WERI-Rb-1 (cell line): ENCODE measurements around the gene CTIF.

Experiments used
- DNase-seq: peaks from one replicate; pipeline ENCODE4 v3.0.0-alpha.2; 2020
- H3K27ac ChIP-seq: fragments of 250-450 bp; sonication (Bioruptor Pico); 2 replicates; pipeline ENCODE4 v1.5.1; 2020; ENCODE audit warnings: mild to moderate bottlenecking, moderate library complexity
- H3K27me3 ChIP-seq: fragments of 250-450 bp; sonication (Bioruptor Pico); 2 replicates; pipeline ENCODE4 v1.5.1; 2021; ENCODE audit warnings: mild to moderate bottlenecking, low read depth, moderate library complexity; ENCODE audit not compliant: insufficient read depth, severe bottlenecking
- H3K36me3 ChIP-seq: fragments of 250-450 bp; sonication (Bioruptor Pico); 2 replicates; pipeline ENCODE4 v1.5.1; 2020; ENCODE audit warnings: mild to moderate bottlenecking, moderate library complexity
- H3K4me3 ChIP-seq: 2 replicates; pipeline ENCODE4 v1.5.1; 2011; ENCODE audit warnings: low read depth, mild to moderate bottlenecking, control low read depth, low read length
- H3K9me3 ChIP-seq: fragments of 250-450 bp; sonication (Bioruptor Pico); 2 replicates; pipeline ENCODE4 v1.5.1; 2021; ENCODE audit warnings: mild to moderate bottlenecking, moderate library complexity; ENCODE audit not compliant: severe bottlenecking
- TF ChIP-seq, protein P1 (sequence below): IDR thresholded peaks from 2 replicates; pipeline ENCODE4 v1.5.1; 2011; ENCODE audit warnings: low read depth, mild to moderate bottlenecking, control low read depth, inconsistent platforms, low read length

Gene CTIF

DNA sequence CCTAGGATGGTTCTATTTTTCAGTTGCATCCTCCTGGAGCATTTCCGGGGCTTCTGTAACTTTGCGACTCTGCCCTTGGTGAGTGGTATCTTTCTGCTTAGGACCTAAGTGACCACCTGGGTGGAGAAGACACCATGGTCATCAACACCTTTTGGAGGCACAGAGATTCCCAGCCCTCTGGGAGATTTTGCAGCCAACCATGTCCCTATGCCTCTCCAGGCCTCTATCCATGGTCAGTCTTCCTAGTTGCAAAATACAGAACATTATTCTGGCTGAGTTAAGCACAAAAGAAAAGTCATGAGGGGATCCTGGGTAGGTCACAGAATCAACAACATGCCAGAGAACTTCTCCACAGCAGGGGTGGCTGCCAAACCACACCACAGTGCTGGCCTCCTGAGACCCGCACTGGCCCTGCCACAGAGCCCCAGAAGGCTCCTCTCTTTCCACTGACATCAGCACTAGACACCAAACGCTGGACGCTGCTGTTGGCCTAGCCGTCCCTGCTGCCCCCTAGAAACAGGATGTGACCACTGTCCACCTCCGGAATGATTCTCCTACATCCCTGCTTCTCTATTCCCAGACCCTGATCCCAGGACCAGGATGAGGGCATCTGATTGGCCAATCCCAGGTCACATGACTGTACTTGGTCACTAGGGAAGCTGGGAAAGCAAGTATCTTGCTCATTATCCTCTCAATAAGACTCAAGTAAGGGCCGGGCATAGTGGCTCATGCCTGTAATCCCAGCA, 364.2 kb downstream of the CTIF start:
- no peaks in the 10 kb centered on the region for H3K27me3 ChIP-seq
- H3K4me3 ChIP-seq = no peak overlapping the region
- peaks cover 10% of the 10 kb centered on the region for H3K9me3 ChIP-seq
- no peak for DNase-seq
- TF ChIP-seq, protein P1, sequence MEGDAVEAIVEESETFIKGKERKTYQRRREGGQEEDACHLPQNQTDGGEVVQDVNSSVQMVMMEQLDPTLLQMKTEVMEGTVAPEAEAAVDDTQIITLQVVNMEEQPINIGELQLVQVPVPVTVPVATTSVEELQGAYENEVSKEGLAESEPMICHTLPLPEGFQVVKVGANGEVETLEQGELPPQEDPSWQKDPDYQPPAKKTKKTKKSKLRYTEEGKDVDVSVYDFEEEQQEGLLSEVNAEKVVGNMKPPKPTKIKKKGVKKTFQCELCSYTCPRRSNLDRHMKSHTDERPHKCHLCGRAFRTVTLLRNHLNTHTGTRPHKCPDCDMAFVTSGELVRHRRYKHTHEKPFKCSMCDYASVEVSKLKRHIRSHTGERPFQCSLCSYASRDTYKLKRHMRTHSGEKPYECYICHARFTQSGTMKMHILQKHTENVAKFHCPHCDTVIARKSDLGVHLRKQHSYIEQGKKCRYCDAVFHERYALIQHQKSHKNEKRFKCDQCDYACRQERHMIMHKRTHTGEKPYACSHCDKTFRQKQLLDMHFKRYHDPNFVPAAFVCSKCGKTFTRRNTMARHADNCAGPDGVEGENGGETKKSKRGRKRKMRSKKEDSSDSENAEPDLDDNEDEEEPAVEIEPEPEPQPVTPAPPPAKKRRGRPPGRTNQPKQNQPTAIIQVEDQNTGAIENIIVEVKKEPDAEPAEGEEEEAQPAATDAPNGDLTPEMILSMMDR = no peak
- no peaks in the 10 kb centered on the region for H3K36me3 ChIP-seq
- no peak overlapping the region for H3K27ac ChIP-seq

DNA sequence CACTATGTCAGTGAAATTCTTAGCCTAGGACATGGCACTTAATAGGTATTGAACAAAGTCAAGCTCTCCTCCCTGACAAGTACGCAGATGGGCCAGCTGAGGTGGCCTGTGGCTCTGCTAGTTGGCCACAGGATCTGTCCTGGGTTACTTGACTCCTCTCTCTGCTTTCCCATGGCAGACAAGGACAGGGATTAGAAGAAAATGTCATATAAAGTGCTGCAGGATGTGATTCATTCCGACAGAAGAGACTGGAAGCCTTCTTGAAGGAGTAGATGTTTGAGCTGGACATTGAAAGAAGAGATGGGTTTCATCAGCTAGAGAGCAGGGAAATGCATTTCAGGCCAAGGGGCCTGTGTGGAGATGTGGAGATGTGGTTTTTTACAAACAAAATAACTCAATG, 365.3 kb downstream of the CTIF start:
- Histone ChIP-seq H3K27me3 (no peaks in the 10 kb centered on the region), H3K36me3 (no peaks in the 10 kb centered on the region), H3K9me3 (peaks cover 10% of the 10 kb centered on the region), H3K4me3 (no peak overlapping the region), H3K27ac (no peak overlapping the region)
- TF ChIP-seq, protein P1 = no peak
- no peak for DNase-seq

GRCh38 chr18:48904847-48905394, 366.1 kb downstream of the CTIF start:
- TF ChIP-seq, protein P1 = no peak
- H3K27ac ChIP-seq = no peak overlapping the region
- H3K4me3 ChIP-seq = no peak overlapping the region
- DNase-seq = no peak
- no peaks in the 10 kb centered on the region for H3K27me3 ChIP-seq
- peaks cover 10% of the 10 kb centered on the region for H3K9me3 ChIP-seq
- no peaks in the 10 kb centered on the region for H3K36me3 ChIP-seq

- Histone ChIP-seq H3K27ac (no peak overlapping the region), H3K9me3 (peaks cover 10% of the 10 kb centered on the region), H3K36me3 (no peaks in the 10 kb centered on the region), H3K4me3 (no peak overlapping the region), H3K27me3 (no peaks in the 10 kb centered on the region)
- DNase-seq = no peak
- TF ChIP-seq, protein P1 = no peak
Observed at GRCh38 chr18:48905513-48905912, 366.7 kb downstream of the CTIF start.

DNA sequence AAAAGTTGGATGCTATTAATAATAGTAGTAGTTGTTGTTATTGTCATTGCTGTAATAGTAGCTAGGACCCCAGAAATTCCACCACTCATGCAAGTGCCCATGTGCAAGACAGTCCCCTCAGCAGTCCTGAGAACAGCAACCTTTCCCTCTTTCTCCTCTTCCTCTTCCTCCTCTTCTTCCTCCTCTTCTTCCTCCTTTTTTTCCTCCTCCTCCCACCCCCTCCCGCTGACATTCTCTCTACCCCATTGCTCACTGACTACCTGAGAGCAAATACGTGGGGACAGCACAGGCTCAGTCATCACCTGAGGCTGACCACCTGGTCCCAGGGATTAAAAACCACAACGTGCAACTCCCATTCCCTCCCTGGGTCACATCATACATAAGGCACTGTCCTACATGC, 370.1 kb downstream of the CTIF start:
- Histone ChIP-seq H3K4me3 (no peak overlapping the region), H3K27ac (no peak overlapping the region), H3K27me3 (no peaks in the 10 kb centered on the region), H3K9me3 (peaks cover 8% of the 10 kb centered on the region), H3K36me3 (no peaks in the 10 kb centered on the region)
- no peak for DNase-seq
- TF ChIP-seq, protein P1 = no peak

DNA sequence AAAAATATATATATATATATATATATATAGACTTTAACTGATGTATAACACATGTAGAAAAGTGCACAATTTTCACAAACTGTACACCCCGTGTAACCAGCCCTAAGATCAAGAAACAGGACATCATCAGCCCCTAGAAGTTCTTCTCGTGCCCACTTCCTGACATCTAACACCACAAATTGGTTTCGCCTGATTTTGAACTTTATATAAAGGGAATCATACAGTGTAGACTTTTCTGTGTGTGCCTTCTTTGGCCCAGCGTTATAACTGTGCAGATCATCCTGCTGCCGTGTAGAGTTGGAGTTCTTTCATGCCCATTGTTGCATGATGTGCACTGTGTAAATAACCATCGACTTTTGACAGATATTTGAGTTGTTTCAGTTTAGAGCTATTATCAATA, 370.9 kb downstream of the CTIF start:
- no peaks in the 10 kb centered on the region for H3K27me3 ChIP-seq
- TF ChIP-seq, protein P1 = no peak
- H3K9me3 ChIP-seq = peaks cover 2% of the 10 kb centered on the region
- H3K36me3 ChIP-seq = no peaks in the 10 kb centered on the region
- no peak overlapping the region for H3K4me3 ChIP-seq
- no peak overlapping the region for H3K27ac ChIP-seq
- DNase-seq = no peak
